ENCODE results near the gene ESRRB. TPM values are rescaled to one million over a fixed set of nuclear protein-coding genes. Genes with fewer than 3 reads are reported as not detected.

ESRRB gene
- total RNA-seq, 3 donors from 2014 or later (not counting 1 experiment from before 2014, with no cell fraction given): 0.45 to 1.3 TPM; not detected in 1

GRCh38 chr14:76329154-76329928 is 46.6 kb upstream of the ESRRB start:
- Mint-ChIP-seq H3K36me3 (no peaks in the 10 kb centered on the region), H3K4me1 (no peaks in the 10 kb centered on the region), H3K27ac (no peak overlapping the region), H3K27me3 (ENCODE audit: low read depth in 2 of 2) (peaks cover 30 to 58% of the 10 kb centered on the region in 2 donors), H3K4me3 (no peak overlapping the region), H3K9me3 (no peaks in the 10 kb centered on the region)
- Histone ChIP-seq H3K9me3 (ENCODE audit: control insufficient read depth, insufficient read depth, low read length) (no peaks in the 10 kb centered on the region), H3K4me1 (ENCODE audit: control insufficient read depth, insufficient read depth, low read length) (no peaks in the 10 kb centered on the region), H3K36me3 (ENCODE audit: control insufficient read depth, insufficient read depth, low read length) (no peaks in the 10 kb centered on the region), H3K4me3 (ENCODE audit: low read length) (no peak overlapping the region), H3K27ac (ENCODE audit: low read length) (no peak overlapping the region), H3K27me3 (ENCODE audit: control insufficient read depth, insufficient read depth, low read length) (no peaks in the 10 kb centered on the region)
- TF ChIP-seq CTCF (IDR thresholded peaks at IDR 0.05): no peak
- no peak for DNase-seq
- ATAC-seq: no peak
- 7% methylated on average over 26 of the region's 27 CpGs for WGBS (ENCODE audit: insufficient coverage)
- intact Hi-C loops (cut with micrococcal nuclease): no loop called here

GRCh38 chr14:76329951-76330350 is 46.0 kb upstream of the ESRRB start:
- Histone ChIP-seq H3K27me3 (ENCODE audit: control insufficient read depth, insufficient read depth, low read length) (no peaks in the 10 kb centered on the region), H3K36me3 (ENCODE audit: control insufficient read depth, insufficient read depth, low read length) (no peaks in the 10 kb centered on the region), H3K27ac (ENCODE audit: low read length) (no peak overlapping the region), H3K9me3 (ENCODE audit: control insufficient read depth, insufficient read depth, low read length) (no peaks in the 10 kb centered on the region), H3K4me3 (ENCODE audit: low read length) (no peak overlapping the region), H3K4me1 (ENCODE audit: control insufficient read depth, insufficient read depth, low read length) (no peaks in the 10 kb centered on the region)
- H3K36me3 Mint-ChIP-seq: no peaks in the 10 kb centered on the region
- peaks cover 30 to 58% of the 10 kb centered on the region in 2 donors for H3K27me3 Mint-ChIP-seq (ENCODE audit: low read depth in 2 of 2)
- H3K4me3 Mint-ChIP-seq: no peak overlapping the region
- intact Hi-C loops (cut with micrococcal nuclease): no loop called here
- H3K9me3 Mint-ChIP-seq: no peaks in the 10 kb centered on the region
- TF ChIP-seq CTCF (IDR thresholded peaks at IDR 0.05): no peak
- H3K27ac Mint-ChIP-seq: no peak overlapping the region
- 27% methylated on average over 12 of the region's 12 CpGs for WGBS (ENCODE audit: insufficient coverage)
- no peaks in the 10 kb centered on the region for H3K4me1 Mint-ChIP-seq
- ATAC-seq (no peak), DNase-seq (no peak)

- no peaks in the 10 kb centered on the region for H3K4me1 ChIP-seq (ENCODE audit: control insufficient read depth, insufficient read depth, low read length)
- no peaks in the 10 kb centered on the region for H3K36me3 ChIP-seq (ENCODE audit: control insufficient read depth, insufficient read depth, low read length)
- intact Hi-C loops (cut with micrococcal nuclease): no loop called here
- Mint-ChIP-seq H3K9me3 (no peaks in the 10 kb centered on the region), H3K36me3 (no peaks in the 10 kb centered on the region), H3K4me3 (no peak overlapping the region), H3K27me3 (ENCODE audit: low read depth in 2 of 2) (peaks cover 28 to 52% of the 10 kb centered on the region in 2 donors), H3K27ac (no peak overlapping the region), H3K4me1 (no peaks in the 10 kb centered on the region)
- DNase-seq (no peak), ATAC-seq (no peak)
- H3K27ac ChIP-seq (ENCODE audit: low read length): no peak overlapping the region
- no peaks in the 10 kb centered on the region for H3K27me3 ChIP-seq (ENCODE audit: control insufficient read depth, insufficient read depth, low read length)
- H3K4me3 ChIP-seq (ENCODE audit: low read length): no peak overlapping the region
- no peak for TF ChIP-seq CTCF (IDR thresholded peaks at IDR 0.05)
- WGBS (ENCODE audit: insufficient coverage): 46% methylated on average over 17 of the region's 17 CpGs
- no peaks in the 10 kb centered on the region for H3K9me3 ChIP-seq (ENCODE audit: control insufficient read depth, insufficient read depth, low read length)
Measured at GRCh38 chr14:76330411-76331327, 45.3 kb upstream of the ESRRB start.

Data from natural killer cell (primary cell).